Right ventricle myocardium inferior (tissue), 1 donor: ENCODE data around the gene INHA. TPM values are rescaled to one million over a fixed set of nuclear protein-coding genes. Genes with fewer than 3 reads are reported as not detected.

Experiments
- ATAC-seq: fragments of 200-7000 bp; cut with Tn5 transposase; one replicate; pipeline ENCODE4 v1.9.1; 2020; ENCODE audit warnings: mild to moderate bottlenecking, moderate library complexity
- DNase-seq: peaks from one replicate; pipeline ENCODE4 v3.0.0; 2021; ENCODE audit errors: missing footprints
- intact Hi-C: fragments of 100-400 bp; cut with DNase I; formaldehyde crosslinking; loops from one replicate; pipeline ENCODE4 v1.11.0; 2022
- total RNA-seq: library from RNA; stranded (reverse); fragmentation: NEBNext Ultra II Directional; extraction: Animal tissue kit (Norgen Biotek cat#: 25700); gene quantifications from one replicate; pipeline ENCODE4 v1.2.1, GENCODE V29; 2021
- donor health status: DM: no; HTN: yes; CAD: no; lungs with severe emphysema.

INHA gene
- total RNA-seq, 1 donor from 2014 or later = 1.9 TPM

DNA sequence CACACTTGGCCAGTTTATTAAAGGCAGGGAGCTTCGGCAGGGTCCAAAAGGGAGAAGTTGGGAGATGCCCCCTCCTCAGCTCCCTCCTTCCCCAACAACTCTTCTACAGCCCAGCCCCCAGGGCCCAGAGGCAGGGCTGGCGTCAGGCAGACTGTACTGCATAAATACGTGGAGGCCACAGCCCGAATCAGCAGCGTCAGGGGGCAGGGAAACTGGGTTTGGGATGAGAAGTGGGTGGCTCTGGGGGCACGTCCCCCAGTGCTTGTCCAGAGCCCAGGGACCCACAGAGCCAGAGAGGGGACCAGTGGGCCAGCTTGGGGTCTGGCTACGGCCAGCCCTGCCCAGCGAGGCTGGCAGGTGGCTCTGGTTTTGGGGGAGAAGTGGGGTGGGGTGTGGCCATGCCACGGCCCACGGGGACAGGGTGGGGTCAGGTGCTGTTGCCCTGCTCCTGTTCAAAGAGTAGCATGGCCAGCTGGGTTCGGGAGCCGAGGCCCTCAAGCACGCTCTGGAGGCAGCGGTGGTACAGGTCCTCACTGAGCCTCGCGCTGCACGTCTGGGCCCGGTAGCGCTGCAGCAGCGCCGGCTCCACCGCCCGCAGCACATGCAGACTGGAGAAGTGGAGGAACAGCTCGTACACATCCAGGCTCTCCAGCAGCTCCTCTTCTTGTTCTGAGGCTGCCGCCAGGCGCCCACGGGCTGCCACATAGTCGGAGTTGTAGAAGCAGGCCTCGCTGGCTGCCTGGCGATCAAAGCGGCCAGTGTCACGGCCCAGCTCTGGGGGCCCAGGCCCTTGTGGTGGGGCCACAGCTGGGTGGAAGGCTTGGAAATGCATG, 32.9 kb upstream of the INHA start:
- DNase-seq (no peak), ATAC-seq (no peak)
- intact Hi-C loops = no loop called here

DNA sequence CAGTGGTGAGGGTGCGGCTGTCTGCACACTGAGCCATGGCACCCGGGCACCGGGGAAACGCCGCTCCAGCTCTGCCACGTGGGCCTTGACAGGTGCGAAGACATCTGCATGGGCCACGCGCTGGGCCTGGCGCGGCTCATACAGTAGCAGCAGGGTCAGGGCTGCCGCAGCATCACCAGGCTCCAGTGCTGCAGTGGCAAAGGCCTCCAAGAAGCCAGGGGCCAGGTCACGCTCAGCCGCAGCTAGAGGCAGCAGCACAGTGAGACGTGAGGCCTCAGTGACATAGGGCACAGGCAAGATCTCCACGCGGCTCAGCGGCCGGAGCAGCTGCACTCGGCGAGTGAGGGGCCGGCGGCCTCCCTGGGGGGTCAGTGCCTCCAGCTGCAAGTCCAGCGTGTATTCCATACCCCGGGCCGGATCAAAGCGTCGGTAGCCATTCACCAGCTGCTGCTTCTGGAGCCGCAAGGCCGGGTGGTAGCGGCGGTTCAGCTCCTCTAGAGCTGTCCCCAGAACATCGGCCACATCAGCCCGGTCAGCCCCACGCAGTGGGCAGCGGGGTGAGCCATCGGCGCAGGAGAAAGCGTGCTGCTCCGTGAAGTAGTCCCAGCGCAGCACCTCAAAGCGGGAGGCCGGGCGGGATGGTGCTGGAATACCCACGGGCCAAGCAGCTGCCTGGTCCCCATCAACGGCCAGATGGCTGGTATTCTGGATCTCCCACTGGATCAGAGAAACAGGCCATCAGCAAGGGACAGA, 32.0 kb upstream of the INHA start:
- no peak for ATAC-seq
- DNase-seq = no peak
- intact Hi-C loops = loop anchor here (2.0 kb wide), 1 partner anchor 187 kb away; no protein-coding TSS in a partner anchor

DNA sequence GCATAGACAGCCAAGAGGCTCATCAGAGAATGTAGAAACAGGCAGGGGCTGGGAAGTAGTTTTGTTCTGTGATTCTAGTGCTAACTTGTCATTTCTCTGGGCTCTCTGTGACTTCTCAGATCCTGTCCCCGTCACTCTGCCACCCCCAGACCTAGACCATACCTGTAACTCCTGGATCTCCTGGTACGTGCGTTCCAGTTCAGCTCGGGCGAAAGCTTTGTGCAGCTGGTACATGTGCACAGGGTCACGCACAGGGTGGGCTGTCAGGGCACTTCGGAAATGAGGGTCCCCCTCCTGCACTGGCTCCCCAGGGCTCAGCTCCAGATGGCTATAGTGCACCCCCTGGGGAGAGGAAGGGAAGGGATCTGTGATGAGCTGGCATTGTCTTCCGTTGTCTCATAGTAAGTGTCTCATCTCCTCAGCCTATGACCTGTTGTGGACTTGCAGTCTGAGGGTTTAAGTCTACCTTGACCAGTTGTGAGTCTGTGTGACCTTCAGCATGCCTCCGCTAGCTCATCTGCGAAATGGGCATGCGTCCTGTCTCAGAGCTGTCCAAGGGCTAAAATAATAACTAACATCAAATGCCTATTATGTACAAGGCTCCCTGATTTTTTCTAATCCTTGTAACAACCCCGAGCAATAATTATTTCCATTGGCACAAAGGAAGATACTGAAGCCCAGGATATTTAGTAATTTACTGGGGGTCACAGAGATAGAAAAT, 31.2 kb upstream of the INHA start:
- no peak for DNase-seq
- no peak for ATAC-seq
- intact Hi-C loops = loop anchor here (1.0 to 2.0 kb wide), 2 partner anchors 148 to 186 kb away; no protein-coding TSS in a partner anchor

DNA sequence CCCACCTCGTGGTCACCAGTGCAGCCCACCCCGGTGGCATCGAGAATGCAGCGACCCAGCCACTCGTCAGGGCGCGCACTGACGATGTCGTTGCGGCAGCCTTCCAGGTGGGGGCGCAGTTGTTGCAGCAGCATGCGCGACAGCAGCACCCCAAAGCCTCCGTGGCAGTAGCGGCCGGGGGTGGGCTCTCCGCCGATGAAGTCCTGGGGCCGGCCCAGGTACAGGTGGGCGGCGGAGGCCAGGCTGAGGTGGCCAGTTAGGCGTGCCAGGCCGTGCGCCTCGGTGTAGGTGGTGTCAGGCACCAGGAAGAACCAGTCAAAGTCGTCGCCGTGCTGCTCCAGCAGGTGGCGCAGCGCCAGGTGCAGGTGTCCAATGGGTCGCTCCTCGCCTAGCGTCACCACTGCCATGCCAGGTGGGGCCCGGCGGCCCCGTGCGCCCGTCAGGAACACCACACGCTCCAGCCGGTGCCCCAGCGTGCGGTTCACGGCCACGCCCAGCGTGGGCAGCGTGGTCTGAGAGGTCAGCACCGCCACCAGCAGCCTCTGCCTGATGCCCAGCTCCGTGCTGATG, 30.4 kb upstream of the INHA start:
- DNase-seq = peak; percentile 90
- intact Hi-C loops = loop anchor here (1.0 to 2.0 kb wide), 2 partner anchors 148 to 185 kb away; no protein-coding TSS in a partner anchor
- no peak for ATAC-seq

DNA sequence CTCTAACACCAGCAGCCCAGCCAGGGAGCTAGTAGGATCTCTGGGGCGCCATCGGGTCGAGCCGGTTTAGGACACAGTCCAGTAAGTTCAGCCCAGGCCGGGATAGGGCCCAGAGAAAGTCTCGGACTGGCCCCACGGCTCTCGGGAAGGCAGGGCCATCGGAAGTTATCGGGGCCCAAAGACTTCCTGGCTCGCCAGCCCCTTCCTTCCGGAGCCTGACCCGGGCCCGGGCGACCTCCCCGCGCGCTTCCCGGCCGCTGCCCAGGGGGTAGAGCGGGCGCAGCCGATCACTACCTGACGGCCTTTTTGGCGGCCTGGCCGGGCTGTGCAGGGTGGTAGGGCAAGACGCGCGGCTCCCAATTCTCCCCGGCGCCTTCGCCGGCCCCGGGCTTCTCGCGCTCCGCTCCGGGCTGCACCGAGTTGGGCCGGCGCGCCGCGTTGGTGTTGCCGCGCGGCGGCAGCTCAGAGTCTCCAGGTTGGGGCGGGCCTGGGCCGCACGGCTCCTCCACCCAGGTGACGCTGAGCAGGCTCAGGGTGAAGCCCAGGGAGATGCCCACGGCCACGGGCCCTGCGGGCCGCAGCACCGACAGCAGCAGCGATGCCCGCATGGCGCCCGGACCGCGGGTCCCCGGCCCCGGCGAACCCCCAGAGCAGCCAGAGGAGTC, 29.0 kb upstream of the INHA start:
- intact Hi-C loops = loop anchor here (1.0 kb wide), 1 partner anchor 99 kb away; no protein-coding TSS in a partner anchor
- peak; percentile 30 for ATAC-seq
- DNase-seq = peak; percentile 80

DNA sequence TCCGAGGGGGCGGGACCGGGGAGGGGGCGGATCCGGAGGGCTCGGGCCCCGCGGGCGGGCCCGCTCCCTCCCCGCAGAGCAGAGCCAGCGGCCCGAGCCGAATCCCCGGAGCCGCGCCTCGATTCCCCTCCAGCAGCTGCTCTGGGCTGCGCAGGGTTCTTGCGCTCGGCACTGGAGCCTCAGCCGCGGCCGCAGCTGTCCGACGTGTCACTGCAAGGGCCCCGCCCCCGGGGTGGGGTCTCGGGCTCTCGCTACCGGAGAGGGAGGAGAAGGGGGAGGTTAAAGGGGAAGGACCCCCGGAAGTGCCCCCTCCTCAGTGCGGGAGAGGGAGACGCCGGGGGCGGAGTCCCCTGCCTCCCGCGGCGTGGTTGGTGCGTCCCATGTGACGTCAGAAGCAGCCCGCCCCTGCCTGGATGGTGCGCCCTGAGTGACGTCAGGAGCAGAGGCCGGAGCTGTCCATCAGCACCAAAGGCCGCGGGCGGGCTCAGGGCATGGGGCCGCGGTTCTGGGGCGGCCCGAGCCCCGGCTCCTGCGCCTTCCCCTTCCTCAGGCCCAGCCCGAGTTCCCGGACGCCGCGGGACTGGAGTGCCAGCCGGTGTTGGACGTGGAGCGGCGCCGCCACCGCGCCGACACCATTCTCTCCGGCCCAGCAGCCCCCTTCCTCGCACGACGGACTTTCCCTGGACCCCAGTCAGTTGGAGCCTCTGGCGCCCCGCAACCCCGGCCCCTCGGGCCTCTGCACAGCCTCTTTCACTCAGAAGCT, 28.3 kb upstream of the INHA start, which contains the start of the genes CHPF and TMEM198:
TSS of gene CHPF (minus strand) at position 214 of the 763 bp plus-strand sequence. CDS start 271 bp downstream, outside the sequence.
TSS of gene TMEM198 (plus strand) at position 433 of the 763 bp plus-strand sequence. CDS start 700 bp downstream, outside the sequence.
- DNase-seq = peak; percentile 98
- ATAC-seq = peak; percentile 95
- intact Hi-C loops = loop anchor here (1.0 kb wide), 1 partner anchor 99 kb away; no protein-coding TSS in a partner anchor

DNA sequence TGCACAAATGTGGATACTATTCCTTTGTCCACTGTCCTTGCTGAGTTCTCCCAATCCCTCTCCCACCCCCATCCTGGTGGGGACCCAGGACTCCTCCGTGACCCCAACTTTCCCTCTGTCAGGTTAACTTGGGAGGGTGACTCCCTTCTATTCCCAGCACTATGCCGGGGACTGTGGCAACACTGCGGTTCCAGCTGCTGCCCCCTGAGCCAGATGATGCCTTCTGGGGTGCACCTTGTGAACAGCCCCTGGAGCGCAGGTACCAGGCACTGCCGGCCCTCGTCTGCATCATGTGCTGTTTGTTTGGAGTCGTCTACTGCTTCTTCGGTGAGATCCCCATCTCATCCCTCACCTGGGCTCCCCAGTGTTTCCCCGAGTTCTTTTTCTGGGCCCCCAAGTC, 27.5 kb upstream of the INHA start:
- intact Hi-C loops = no loop called here
- DNase-seq (no peak), ATAC-seq (no peak)

DNA sequence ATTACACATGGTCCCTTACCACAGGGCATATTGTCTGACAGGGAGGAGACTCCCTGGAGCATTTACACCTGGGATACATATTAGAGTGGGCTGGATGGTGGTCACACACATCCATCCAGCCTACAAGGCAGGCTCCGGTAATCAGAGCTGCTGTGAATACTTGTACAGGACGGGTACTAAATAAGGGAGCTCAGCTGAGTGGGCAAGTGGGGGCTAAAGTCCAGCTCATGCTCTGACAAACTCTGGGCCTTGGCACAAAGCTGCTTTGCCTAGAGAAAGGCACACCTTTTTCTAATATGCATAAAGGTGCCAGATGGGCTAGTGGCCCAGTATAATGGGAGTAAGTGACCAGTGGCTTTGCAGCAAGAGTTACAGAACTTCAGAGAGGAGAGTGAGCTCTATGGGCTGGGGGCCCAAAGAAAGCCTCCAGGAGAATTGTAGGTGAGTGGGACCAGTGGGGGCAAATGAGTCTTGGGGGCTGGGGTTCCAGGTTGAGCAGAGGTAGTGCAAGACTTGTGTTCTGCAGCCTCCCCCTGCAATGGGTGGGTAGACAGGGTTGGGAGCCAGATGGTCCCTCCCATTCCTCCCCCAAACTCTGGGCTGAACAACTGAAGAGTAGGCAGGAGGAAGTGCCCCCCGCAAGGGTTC, 26.7 kb upstream of the INHA start:
- DNase-seq = no peak
- intact Hi-C loops = no loop called here
- ATAC-seq = no peak

DNA sequence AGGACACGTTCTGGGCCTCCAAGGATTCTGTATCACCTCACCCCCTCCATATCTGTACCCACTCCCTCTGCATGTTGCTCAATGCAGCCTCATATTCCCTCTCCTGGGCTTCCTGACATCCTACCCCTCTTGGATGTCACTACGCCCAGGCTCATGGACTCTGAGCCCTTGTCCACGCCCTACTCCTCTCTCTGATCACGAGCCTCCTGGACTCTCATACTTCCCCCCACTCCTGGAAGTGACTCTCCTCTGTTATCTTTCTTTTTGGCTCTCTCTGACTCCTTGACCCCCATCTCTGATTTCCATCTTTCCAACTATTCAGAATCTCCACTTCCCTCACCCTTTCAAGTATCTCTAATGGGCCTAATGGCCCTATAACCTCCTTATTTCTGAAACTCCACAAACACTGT, 26.2 kb upstream of the INHA start:
- intact Hi-C loops = no loop called here
- DNase-seq (no peak), ATAC-seq (no peak)

DNA sequence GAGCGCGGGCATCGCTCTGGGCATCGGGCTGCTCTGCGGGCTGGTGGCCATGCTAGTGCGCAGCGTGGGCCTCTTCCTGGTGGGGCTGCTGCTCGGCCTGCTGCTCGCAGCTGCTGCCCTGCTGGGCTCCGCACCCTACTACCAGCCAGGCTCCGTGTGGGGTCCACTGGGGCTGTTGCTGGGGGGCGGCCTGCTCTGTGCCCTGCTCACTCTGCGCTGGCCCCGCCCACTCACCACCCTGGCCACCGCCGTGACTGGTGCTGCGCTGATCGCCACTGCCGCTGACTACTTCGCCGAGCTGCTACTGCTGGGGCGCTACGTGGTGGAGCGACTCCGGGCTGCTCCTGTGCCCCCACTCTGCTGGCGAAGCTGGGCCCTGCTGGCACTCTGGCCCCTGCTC, 24.5 kb upstream of the INHA start:
- DNase-seq (no peak), ATAC-seq (no peak)
- intact Hi-C loops = no loop called here

DNA sequence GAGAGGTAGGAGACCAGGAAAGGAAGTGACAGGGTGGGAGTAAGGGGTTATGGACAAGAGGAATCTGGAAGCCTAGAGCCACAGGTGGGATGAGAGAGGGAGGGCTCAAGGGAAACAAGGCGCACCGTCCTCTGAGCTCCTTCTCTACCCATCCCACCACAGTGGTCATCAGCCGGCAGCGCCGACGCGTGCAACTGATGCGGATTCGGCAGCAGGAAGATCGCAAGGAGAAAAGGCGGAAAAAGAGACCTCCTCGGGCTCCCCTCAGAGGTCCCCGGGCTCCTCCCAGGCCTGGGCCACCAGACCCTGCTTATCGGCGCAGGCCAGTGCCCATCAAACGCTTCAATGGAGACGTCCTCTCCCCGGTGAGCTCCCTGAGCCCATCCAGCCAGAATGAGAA, 23.1 kb upstream of the INHA start:
- DNase-seq (no peak), ATAC-seq (no peak)
- intact Hi-C loops = no loop called here

DNA sequence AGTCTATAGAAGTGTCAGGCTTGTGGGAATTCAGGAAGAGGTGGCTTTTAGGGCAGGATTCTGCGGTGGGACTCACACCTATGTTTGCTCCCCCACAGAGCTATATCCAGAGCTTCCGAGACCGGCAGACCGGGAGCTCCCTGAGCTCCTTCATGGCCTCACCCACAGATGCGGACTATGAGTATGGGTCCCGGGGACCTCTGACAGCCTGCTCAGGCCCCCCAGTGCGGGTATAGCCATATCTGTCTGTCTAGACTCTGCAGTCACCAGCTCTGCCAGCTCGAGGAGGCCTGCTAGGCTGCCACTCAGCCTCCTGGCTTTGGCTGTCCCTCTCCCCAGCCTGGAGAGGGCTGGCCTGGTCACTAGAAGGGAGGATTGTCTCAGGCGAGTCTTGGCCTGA, 22.5 kb upstream of the INHA start:
- no peak for ATAC-seq
- intact Hi-C loops = no loop called here
- DNase-seq = no peak

DNA sequence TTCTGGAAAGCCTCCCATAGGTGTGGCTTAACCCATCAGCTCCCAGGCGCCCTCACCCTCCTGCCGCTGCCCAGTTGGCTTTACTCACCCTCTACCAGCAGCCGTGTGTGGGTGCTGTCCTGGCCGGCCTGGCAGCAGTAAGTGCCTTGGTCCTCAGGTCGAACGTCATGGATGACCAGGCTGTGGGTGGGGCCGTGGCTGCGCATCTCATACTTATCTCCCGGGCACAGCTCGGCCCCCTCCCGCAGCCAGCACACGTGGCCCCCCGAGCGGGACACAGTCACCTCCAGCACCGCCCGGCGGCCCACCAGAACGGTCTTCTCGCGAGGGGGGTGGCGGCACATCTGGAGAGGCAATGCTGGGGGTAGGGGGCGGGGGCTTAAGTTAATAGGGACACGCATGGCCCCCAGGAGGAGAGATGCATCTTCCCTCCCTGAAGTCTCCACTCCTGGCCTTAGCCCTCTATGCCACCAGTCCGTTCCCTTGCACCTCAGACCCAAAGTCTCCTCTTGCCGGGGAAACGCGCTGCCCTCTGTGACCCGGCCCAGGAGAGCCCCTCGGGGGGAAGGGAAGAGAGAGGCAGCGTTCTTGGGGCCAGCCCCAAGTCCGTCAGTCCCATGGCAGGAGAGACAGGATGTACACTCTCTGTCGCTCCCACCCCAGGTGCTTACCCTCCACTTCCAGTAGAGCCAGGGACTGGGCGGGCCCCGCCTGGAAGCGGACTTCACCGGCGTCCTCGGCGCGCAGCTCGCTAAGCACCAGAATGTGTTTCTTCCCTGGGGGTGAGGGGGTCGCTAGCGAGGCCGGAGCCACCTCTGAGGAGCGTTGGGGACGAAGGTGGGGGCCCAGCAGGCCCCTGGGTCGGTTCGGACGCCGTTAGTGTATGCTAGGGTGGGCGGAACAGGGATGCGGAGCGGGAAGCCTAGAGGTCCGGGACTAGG, 20.4 kb upstream of the INHA start:
- intact Hi-C loops = no loop called here
- ATAC-seq (no peak), DNase-seq (no peak)

DNA sequence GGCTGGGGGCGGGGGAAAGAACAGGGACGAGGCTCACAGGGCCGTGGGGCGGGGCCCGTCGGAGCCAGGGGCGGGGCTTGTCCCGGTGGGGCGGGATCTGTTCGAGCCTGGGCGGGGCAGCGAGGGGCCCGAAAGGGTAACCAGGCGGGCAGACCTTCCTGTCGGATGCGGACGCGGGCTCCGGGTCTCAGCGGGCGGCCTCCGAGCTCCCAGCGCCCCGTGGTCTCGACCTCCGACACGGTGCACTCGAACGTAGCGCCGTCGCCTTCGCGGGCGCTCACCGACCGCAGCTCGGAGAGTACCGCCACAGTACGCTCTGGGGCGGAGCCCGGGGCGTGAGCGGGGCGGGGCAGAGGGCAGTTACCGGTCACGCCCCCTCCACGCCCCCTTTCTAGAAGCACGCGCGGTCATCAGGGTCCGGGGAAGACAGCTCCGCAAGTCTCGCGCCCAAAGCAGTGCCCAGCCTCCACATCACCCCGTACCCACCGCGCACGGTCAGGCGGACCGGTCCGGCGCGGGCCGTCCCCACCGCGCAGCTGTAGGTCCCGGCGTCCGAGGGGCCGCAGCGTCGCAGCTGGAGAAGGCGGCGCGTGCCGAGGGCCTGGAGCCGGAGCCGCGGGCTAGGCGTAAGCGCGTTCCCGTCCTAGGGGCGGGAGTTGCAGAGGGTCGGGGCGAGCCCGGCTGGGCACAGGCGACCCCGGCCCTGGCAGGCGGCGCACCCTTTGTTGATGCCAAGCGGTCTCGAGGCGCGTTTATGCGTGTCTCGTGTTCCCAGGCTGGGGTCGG, 19.5 kb upstream of the INHA start:
- DNase-seq = peak; percentile 90
- peak; percentile 93 for ATAC-seq
- intact Hi-C loops = no loop called here

DNA sequence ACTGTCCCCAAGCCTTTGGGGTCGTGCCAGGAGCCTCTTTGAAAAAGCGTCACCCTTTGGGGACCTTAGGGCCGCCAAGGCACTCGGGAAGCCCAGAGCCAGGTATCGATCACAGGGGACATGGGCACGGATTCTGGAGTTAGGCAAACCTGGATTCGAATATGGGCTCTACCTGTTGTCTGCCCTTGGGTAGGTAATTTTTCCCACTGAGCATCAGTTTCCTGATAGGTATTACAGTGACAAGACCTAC, 19.0 kb upstream of the INHA start:
- ATAC-seq (no peak), DNase-seq (no peak)
- intact Hi-C loops = no loop called here
